Tibial nerve (tissue), 4 donors: Measurements from ENCODE around the gene B3GALNT1. TPM values are rescaled to one million over a fixed set of nuclear protein-coding genes. Genes with fewer than 3 reads are reported as not detected.

ENCODE experiments used
- DNase-seq, 2 donors: peaks; one replicate each; pipeline ENCODE4 v3.0.0-alpha.2; 2019; ENCODE audit warnings: low spot score in 2 of 2
- H3K27ac ChIP-seq, 4 donors: fragments of 200-600 bp; sonication (generic) in 3 of 4; one replicate each; pipeline ENCODE4 v1.5.1; 2017 to 2019; ENCODE audit warnings: mild to moderate bottlenecking in 1 of 4
- H3K27me3 ChIP-seq, 2 donors: fragments of 200-600 bp; sonication (generic) in 1 of 2; one replicate each; pipeline versions ENCODE4 v1.5.1 to v1.6.0; 2017 to 2019
- H3K36me3 ChIP-seq, 3 donors: fragments of 200-600 bp; sonication (generic); one replicate each; pipeline ENCODE4 v1.5.1; 2018 to 2019
- H3K4me1 ChIP-seq, 4 donors: fragments of 200-600 bp; sonication (generic) in 3 of 4; one replicate each; pipeline ENCODE4 v1.5.1; 2017 to 2019
- H3K4me3 ChIP-seq, 4 donors: fragments of 200-600 bp; sonication (generic) in 3 of 4; one replicate each; pipeline ENCODE4 v1.5.1; 2017 to 2019; ENCODE audit warnings: mild to moderate bottlenecking in 1 of 4, moderate library complexity in 1 of 4
- H3K9me3 ChIP-seq, 4 donors: fragments of 200-600 bp; sonication (generic) in 3 of 4; one replicate each; pipeline ENCODE4 v1.5.1; 2017 to 2019
- CTCF ChIP-seq, 5 experiments: fragments of 200-600 bp in 3 of 5; fragments of 450-650 bp in 2 of 5; sonication (generic) in 3 of 5; IDR thresholded peaks; one replicate each; pipeline ENCODE4 v1.5.1; 2016 to 2019; ENCODE audit warnings: antibody characterized with exemption in 5 of 5, mild to moderate bottlenecking in 3 of 5, moderate library complexity in 2 of 5
- EP300 ChIP-seq, 2 donors: sonication (generic); formaldehyde crosslinking; IDR thresholded peaks; one replicate each; pipeline ENCODE4 v1.6.1; 2017; ENCODE audit warnings: antibody characterized with exemption in 2 of 2, mild to moderate bottlenecking in 1 of 2
- POLR2A ChIP-seq, 2 donors: fragments of 450-650 bp; IDR thresholded peaks; one replicate each; pipeline ENCODE4 v1.6.1; 2017; ENCODE audit warnings: antibody characterized with exemption in 2 of 2, mild to moderate bottlenecking in 2 of 2, moderate library complexity in 2 of 2
- WGBS, 2 donors: methylation state at CpG; one replicate each; pipeline ENCODE4 v1.1.5; 2018; 5-methylcytosine and 5-hydroxymethylcytosine counted together
- total RNA-seq, 4 donors: library from RNA; depleted of rRNA; stranded (reverse); fragments of >200 nt; gene quantifications; one replicate each; pipeline ENCODE4 v1.1.0, GENCODE V29; 2016

B3GALNT1 gene
- total RNA-seq, 4 donors from 2014 or later, result 5.7 to 21.6 (median 8.2) TPM

GRCh38 chr3:161100994-161101393 is 4.2 kb downstream of the B3GALNT1 start:
- Histone ChIP-seq H3K27ac (no peak overlapping the region), H3K4me3 (no peak overlapping the region), H3K36me3 (no peaks in the 10 kb centered on the region), H3K27me3 (no peaks in the 10 kb centered on the region), H3K4me1 (peaks cover 0 to 17% (median 0%) of the 10 kb centered on the region in 4 donors), H3K9me3 (no peaks in the 10 kb centered on the region)
- 63 to 89% methylated on average over 6 of the region's 6 CpGs for WGBS, 2 donors
- TF ChIP-seq CTCF (IDR thresholded peaks at IDR 0.05), result no peak
- TF ChIP-seq POLR2A (IDR thresholded peaks at IDR 0.05), result no peak
- no peak for TF ChIP-seq EP300 (IDR thresholded peaks at IDR 0.05)
- no peak for DNase-seq

GRCh38 chr3:161096771-161097367 is 8.3 kb downstream of the B3GALNT1 start:
- no peak overlapping the region for H3K4me3 ChIP-seq
- DNase-seq, result no peak
- H3K4me1 ChIP-seq, result no peaks in the 10 kb centered on the region
- H3K27ac ChIP-seq, result no peak overlapping the region
- WGBS, 2 donors, result 78 to 85% methylated on average over 7 of the region's 7 CpGs
- TF ChIP-seq POLR2A (IDR thresholded peaks at IDR 0.05) (no peak), EP300 (IDR thresholded peaks at IDR 0.05) (no peak), CTCF (IDR thresholded peaks at IDR 0.05) (no peak)
- H3K9me3 ChIP-seq, result no peaks in the 10 kb centered on the region
- H3K27me3 ChIP-seq, result no peaks in the 10 kb centered on the region
- H3K36me3 ChIP-seq, result no peaks in the 10 kb centered on the region

GRCh38 chr3:161093895-161094294 is 11.3 kb downstream of the B3GALNT1 start:
- no peak for DNase-seq
- no peak for TF ChIP-seq EP300 (IDR thresholded peaks at IDR 0.05)
- no peak for TF ChIP-seq CTCF (IDR thresholded peaks at IDR 0.05)
- no peak for TF ChIP-seq POLR2A (IDR thresholded peaks at IDR 0.05)
- H3K27ac ChIP-seq, result no peak overlapping the region

GRCh38 chr3:161084277-161084676 is 20.9 kb downstream of the B3GALNT1 start:
- H3K4me1 ChIP-seq, result peaks cover 0 to 10% (median 2%) of the 10 kb centered on the region in 4 donors
- peaks cover 0 to 10% (median 0%) of the 10 kb centered on the region in 3 donors for H3K36me3 ChIP-seq
- H3K4me3 ChIP-seq, result no peak overlapping the region
- DNase-seq, result no peak
- 79 to 82% methylated on average over 2 of the region's 2 CpGs for WGBS, 2 donors
- TF ChIP-seq POLR2A (IDR thresholded peaks at IDR 0.05) (no peak), CTCF (IDR thresholded peaks at IDR 0.05) (no peak), EP300 (IDR thresholded peaks at IDR 0.05) (no peak)
- H3K27ac ChIP-seq, result no peak overlapping the region
- no peaks in the 10 kb centered on the region for H3K9me3 ChIP-seq
- H3K27me3 ChIP-seq, result no peaks in the 10 kb centered on the region

More at GRCh38 chr3:161093895-161094294, 11.3 kb downstream of the B3GALNT1 start:
- Histone ChIP-seq H3K27me3 (no peaks in the 10 kb centered on the region), H3K36me3 (no peaks in the 10 kb centered on the region), H3K9me3 (no peaks in the 10 kb centered on the region), H3K4me1 (no peaks in the 10 kb centered on the region), H3K4me3 (no peak overlapping the region)

- Histone ChIP-seq H3K36me3 (peaks cover 0 to 10% (median 0%) of the 10 kb centered on the region in 3 donors), H3K4me3 (no peak overlapping the region), H3K4me1 (peaks cover 0 to 10% (median 2%) of the 10 kb centered on the region in 4 donors), H3K27me3 (no peaks in the 10 kb centered on the region), H3K9me3 (no peaks in the 10 kb centered on the region), H3K27ac (no peak overlapping the region)
- 98% methylated on average over 1 of the region's 1 CpG for WGBS, 2 donors
- no peak for TF ChIP-seq CTCF (IDR thresholded peaks at IDR 0.05)
- TF ChIP-seq EP300 (IDR thresholded peaks at IDR 0.05), result no peak
- no peak for DNase-seq
Measured at GRCh38 chr3:161083131-161083530, 22.0 kb downstream of the B3GALNT1 start.
